Measurements from ENCODE around the gene UNC79. TPM values are rescaled to one million over a fixed set of nuclear protein-coding genes. Genes with fewer than 3 reads are reported as not detected.
"Not testable (repeated sequence)": the region's sequence is repeated elsewhere in the genome, so short reads cannot be mapped to it uniquely, and the experiment has no call there.

UNC79 gene
- total RNA-seq (0.05 TPM), polyA plus RNA-seq (0.11 TPM)
- long read RNA-seq, donor 1, result 0 reads
- long read RNA-seq, donor 2, result 0 reads
- long read RNA-seq, donor 3, result 0 reads
- long read RNA-seq, donor 4, result 0 reads
- long read RNA-seq, donor 5, result 0 reads
- long read RNA-seq, donor 6, result 0 reads
- long read RNA-seq, donor 7, result 0 reads
- long read RNA-seq, donor 8, result 0 reads
- long read RNA-seq, donor 9, result 0 reads
- long read RNA-seq, donor 10, result 0 reads

DNA sequence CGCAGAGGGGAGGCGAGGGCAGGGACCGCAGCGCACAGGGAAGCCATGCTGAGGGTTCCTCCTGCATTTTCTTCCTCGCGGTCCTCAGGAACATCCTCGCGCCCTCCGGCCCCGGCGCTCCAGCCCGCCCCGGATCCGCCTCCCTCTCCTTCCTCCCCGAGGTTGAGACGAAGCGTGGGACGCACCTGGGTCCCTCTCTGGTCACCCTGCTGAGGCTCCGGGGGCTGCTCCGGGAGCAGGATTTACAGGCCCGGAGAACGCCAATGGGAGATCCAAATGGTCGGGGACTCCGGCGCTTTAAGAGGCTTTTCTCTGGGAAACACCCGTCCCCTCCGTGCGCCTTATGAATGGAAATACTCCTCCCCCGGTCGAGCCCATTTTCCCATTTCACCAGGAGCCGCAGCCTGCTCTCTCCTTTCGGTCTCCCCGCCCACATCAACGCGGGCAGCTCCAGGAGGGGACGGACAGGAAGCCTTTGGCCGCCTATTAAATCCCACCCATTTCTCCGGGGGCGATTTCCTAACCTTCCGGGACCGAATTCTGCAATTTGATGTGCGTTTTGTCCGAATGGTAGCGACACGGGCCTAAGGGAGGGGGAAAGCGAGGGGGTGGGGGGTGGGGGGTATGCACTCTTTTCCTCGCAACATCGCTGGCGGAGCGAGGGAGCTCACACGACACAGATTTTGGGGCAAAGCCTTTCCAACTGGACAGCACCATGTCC lies at the start of gene UNC79:
UNC79 (plus strand) TSS at position 625 of the 721 bp plus-strand sequence; CDS start at position 716, 91 bp downstream.
- H3K27ac ChIP-seq (ENCODE audit: low read depth in 1 of 2, low read length in 1 of 2), result no peak within 1 kb of the TSS

GRCh38 chr14:93381644-93382043 lies 49.1 kb upstream of the UNC79 start:
- DNase-seq (ENCODE audit: low read depth in 6 of 9, low spot score in 9 of 9), result no peak
- Histone ChIP-seq H3K27ac (ENCODE audit: low read depth in 1 of 2, low read length in 1 of 2) (no peak overlapping the region), H3K4me3 (ENCODE audit: low read length in 2 of 2) (no peak overlapping the region), H3K27me3 (ENCODE audit: control insufficient read depth in 2 of 2, insufficient read depth in 1 of 2, low read length in 1 of 2) (no peaks in the 10 kb centered on the region), H3K4me1 (ENCODE audit: control insufficient read depth in 2 of 2, insufficient read depth in 2 of 2, low read length in 2 of 2) (no peaks in the 10 kb centered on the region), H3K9me3 (ENCODE audit: control insufficient read depth in 2 of 2, insufficient read depth in 1 of 2, low read length in 1 of 2) (no peaks in the 10 kb centered on the region), H3K36me3 (ENCODE audit: control insufficient read depth in 2 of 2, insufficient read depth in 2 of 2, low read length in 1 of 2) (no peaks in the 10 kb centered on the region)
- 76% methylated on average over 1 of the region's 1 CpG for WGBS

More for the DNA sequence above, at the start of gene UNC79:
- 6% methylated on average over 51 of the region's 51 CpGs for WGBS
- Histone ChIP-seq H3K27me3 (ENCODE audit: control insufficient read depth in 2 of 2, insufficient read depth in 1 of 2, low read length in 1 of 2) (peaks cover 23 to 32% of the 10 kb centered on the region in 2 donors), H3K4me1 (ENCODE audit: control insufficient read depth in 2 of 2, insufficient read depth in 2 of 2, low read length in 2 of 2) (no peaks in the 10 kb centered on the region), H3K4me3 (ENCODE audit: low read length in 2 of 2) (no peak within 1 kb of the TSS), H3K9me3 (ENCODE audit: control insufficient read depth in 2 of 2, insufficient read depth in 1 of 2, low read length in 1 of 2) (peaks cover 1 to 8% of the 10 kb centered on the region in 2 donors), H3K36me3 (ENCODE audit: control insufficient read depth in 2 of 2, insufficient read depth in 2 of 2, low read length in 1 of 2) (no peaks in the 10 kb centered on the region)
- DNase-seq (ENCODE audit: low read depth in 6 of 9, low spot score in 9 of 9), result no peak

DNA sequence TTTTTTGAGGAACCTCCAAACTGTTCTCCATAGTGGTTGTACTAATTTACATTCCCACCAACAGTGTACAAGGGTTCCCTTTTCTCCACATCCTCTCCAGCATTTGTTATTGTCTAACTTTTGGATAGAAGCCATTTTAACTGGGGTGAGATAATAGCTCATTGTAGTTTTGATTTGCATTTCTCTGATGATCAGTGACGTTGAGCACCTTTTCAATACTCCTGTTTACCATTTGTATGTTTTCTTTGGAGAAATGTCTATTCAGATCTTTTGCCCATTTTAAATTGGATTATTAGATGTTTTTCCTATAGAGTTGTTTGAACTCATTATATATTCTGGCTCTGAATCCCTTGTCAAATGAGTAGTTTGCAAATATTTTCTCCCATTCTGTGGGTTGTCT lies 46.5 kb upstream of the UNC79 start:
- H3K4me1 ChIP-seq (ENCODE audit: control insufficient read depth in 2 of 2, insufficient read depth in 2 of 2, low read length in 2 of 2); H3K27ac ChIP-seq (ENCODE audit: low read depth in 1 of 2, low read length in 1 of 2); DNase-seq (ENCODE audit: low read depth in 6 of 9, low spot score in 9 of 9); H3K4me3 ChIP-seq (ENCODE audit: low read length in 2 of 2); H3K36me3 ChIP-seq (ENCODE audit: control insufficient read depth in 2 of 2, insufficient read depth in 2 of 2, low read length in 1 of 2); H3K9me3 ChIP-seq (ENCODE audit: control insufficient read depth in 2 of 2, insufficient read depth in 1 of 2, low read length in 1 of 2); H3K27me3 ChIP-seq (ENCODE audit: control insufficient read depth in 2 of 2, insufficient read depth in 1 of 2, low read length in 1 of 2): not testable (repeated sequence)
- WGBS, result 94% methylated on average over 1 of the region's 1 CpG

GRCh38 chr14:93395231-93395630 lies 35.5 kb upstream of the UNC79 start:
- H3K9me3 ChIP-seq (ENCODE audit: control insufficient read depth in 2 of 2, insufficient read depth in 1 of 2, low read length in 1 of 2), result peaks cover 0 to 1% of the 10 kb centered on the region in 2 donors
- no peak overlapping the region for H3K4me3 ChIP-seq (ENCODE audit: low read length in 2 of 2)
- DNase-seq (ENCODE audit: low read depth in 6 of 9, low spot score in 9 of 9), result peak in 1 of 9 donors; percentile 10
- no peaks in the 10 kb centered on the region for H3K4me1 ChIP-seq (ENCODE audit: control insufficient read depth in 2 of 2, insufficient read depth in 2 of 2, low read length in 2 of 2)
- no peaks in the 10 kb centered on the region for H3K36me3 ChIP-seq (ENCODE audit: control insufficient read depth in 2 of 2, insufficient read depth in 2 of 2, low read length in 1 of 2)
- H3K27ac ChIP-seq (ENCODE audit: low read depth in 1 of 2, low read length in 1 of 2), result no peak overlapping the region
- H3K27me3 ChIP-seq (ENCODE audit: control insufficient read depth in 2 of 2, insufficient read depth in 1 of 2, low read length in 1 of 2), result no peaks in the 10 kb centered on the region

DNA sequence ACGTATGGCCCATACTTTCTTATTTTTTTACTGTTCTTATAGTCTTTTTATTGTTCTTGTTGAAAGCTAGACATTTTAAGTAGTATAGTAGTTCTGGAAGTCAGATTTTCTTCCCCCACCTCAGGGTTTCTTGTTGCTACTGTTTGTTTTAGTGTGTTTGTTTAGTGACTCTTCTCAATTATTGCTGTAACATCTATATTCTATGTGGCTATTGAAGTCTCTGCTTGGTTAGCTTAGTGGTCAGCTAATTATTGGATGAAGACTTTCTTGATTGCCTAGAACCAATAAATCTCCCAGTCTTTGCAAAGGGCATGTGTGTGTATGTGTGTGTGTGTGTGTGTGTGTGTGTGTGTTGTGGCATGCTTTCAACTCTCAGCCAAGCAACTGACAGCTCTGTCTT lies 34.3 kb upstream of the UNC79 start:
- Histone ChIP-seq H3K4me3 (ENCODE audit: low read length in 2 of 2) (no peak overlapping the region), H3K9me3 (ENCODE audit: control insufficient read depth in 2 of 2, insufficient read depth in 1 of 2, low read length in 1 of 2) (peaks cover 0 to 1% of the 10 kb centered on the region in 2 donors), H3K4me1 (ENCODE audit: control insufficient read depth in 2 of 2, insufficient read depth in 2 of 2, low read length in 2 of 2) (no peaks in the 10 kb centered on the region), H3K36me3 (ENCODE audit: control insufficient read depth in 2 of 2, insufficient read depth in 2 of 2, low read length in 1 of 2) (no peaks in the 10 kb centered on the region), H3K27me3 (ENCODE audit: control insufficient read depth in 2 of 2, insufficient read depth in 1 of 2, low read length in 1 of 2) (no peaks in the 10 kb centered on the region), H3K27ac (ENCODE audit: low read depth in 1 of 2, low read length in 1 of 2) (no peak overlapping the region)
- 100% methylated on average over 1 of the region's 1 CpG for WGBS
- no peak for DNase-seq (ENCODE audit: low read depth in 6 of 9, low spot score in 9 of 9)

GRCh38 chr14:93398491-93398890 lies 32.2 kb upstream of the UNC79 start:
- DNase-seq (ENCODE audit: low read depth in 6 of 9, low spot score in 9 of 9), result no peak
- Histone ChIP-seq H3K4me1 (ENCODE audit: control insufficient read depth in 2 of 2, insufficient read depth in 2 of 2, low read length in 2 of 2) (no peaks in the 10 kb centered on the region), H3K27ac (ENCODE audit: low read depth in 1 of 2, low read length in 1 of 2) (no peak overlapping the region), H3K4me3 (ENCODE audit: low read length in 2 of 2) (no peak overlapping the region), H3K27me3 (ENCODE audit: control insufficient read depth in 2 of 2, insufficient read depth in 1 of 2, low read length in 1 of 2) (no peaks in the 10 kb centered on the region), H3K36me3 (ENCODE audit: control insufficient read depth in 2 of 2, insufficient read depth in 2 of 2, low read length in 1 of 2) (no peaks in the 10 kb centered on the region), H3K9me3 (ENCODE audit: control insufficient read depth in 2 of 2, insufficient read depth in 1 of 2, low read length in 1 of 2) (peaks cover 0 to 1% of the 10 kb centered on the region in 2 donors)

GRCh38 chr14:93402951-93403350 lies 27.8 kb upstream of the UNC79 start:
- WGBS, result 49% methylated on average over 3 of the region's 3 CpGs
- Histone ChIP-seq H3K36me3 (ENCODE audit: control insufficient read depth in 2 of 2, insufficient read depth in 2 of 2, low read length in 1 of 2) (no peaks in the 10 kb centered on the region), H3K4me1 (ENCODE audit: control insufficient read depth in 2 of 2, insufficient read depth in 2 of 2, low read length in 2 of 2) (no peaks in the 10 kb centered on the region), H3K9me3 (ENCODE audit: control insufficient read depth in 2 of 2, insufficient read depth in 1 of 2, low read length in 1 of 2) (no peaks in the 10 kb centered on the region), H3K27ac (ENCODE audit: low read depth in 1 of 2, low read length in 1 of 2) (no peak overlapping the region), H3K4me3 (ENCODE audit: low read length in 2 of 2) (no peak overlapping the region), H3K27me3 (ENCODE audit: control insufficient read depth in 2 of 2, insufficient read depth in 1 of 2, low read length in 1 of 2) (no peaks in the 10 kb centered on the region)
- no peak for DNase-seq (ENCODE audit: low read depth in 6 of 9, low spot score in 9 of 9)

- Histone ChIP-seq H3K9me3 (ENCODE audit: control insufficient read depth in 2 of 2, insufficient read depth in 1 of 2, low read length in 1 of 2) (peaks cover 0 to 4% of the 10 kb centered on the region in 2 donors), H3K36me3 (ENCODE audit: control insufficient read depth in 2 of 2, insufficient read depth in 2 of 2, low read length in 1 of 2) (no peaks in the 10 kb centered on the region), H3K27ac (ENCODE audit: low read depth in 1 of 2, low read length in 1 of 2) (no peak overlapping the region), H3K27me3 (ENCODE audit: control insufficient read depth in 2 of 2, insufficient read depth in 1 of 2, low read length in 1 of 2) (no peaks in the 10 kb centered on the region), H3K4me1 (ENCODE audit: control insufficient read depth in 2 of 2, insufficient read depth in 2 of 2, low read length in 2 of 2) (no peaks in the 10 kb centered on the region), H3K4me3 (ENCODE audit: low read length in 2 of 2) (no peak overlapping the region)
- WGBS, result 86% methylated on average over 2 of the region's 2 CpGs
- no peak for DNase-seq (ENCODE audit: low read depth in 6 of 9, low spot score in 9 of 9)
These were observed 20.7 kb upstream of the UNC79 start for GRCh38 chr14:93410021-93410420.

DNA sequence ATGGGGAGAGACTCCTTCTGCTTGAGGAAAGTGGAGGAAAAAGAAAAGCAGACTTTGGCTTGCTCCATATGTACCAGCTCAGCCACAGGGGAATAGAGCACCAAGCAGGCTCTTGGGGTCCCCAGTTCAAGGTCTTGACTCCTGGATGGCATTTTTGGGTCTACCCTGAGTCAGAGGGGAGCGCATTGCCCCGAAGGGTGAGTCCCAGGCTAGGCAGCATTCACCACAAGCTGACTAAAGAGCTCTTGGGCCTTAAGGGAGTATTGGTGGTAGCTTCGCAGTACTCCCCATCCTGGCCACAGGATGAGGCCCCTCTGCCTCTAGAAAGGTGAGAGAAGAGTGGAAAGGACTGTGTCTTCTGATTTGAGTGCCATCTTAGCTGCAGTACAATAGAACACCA lies 19.8 kb upstream of the UNC79 start:
- Histone ChIP-seq H3K9me3 (ENCODE audit: control insufficient read depth in 2 of 2, insufficient read depth in 1 of 2, low read length in 1 of 2) (peaks cover 0 to 4% of the 10 kb centered on the region in 2 donors), H3K27ac (ENCODE audit: low read depth in 1 of 2, low read length in 1 of 2) (no peak overlapping the region), H3K4me1 (ENCODE audit: control insufficient read depth in 2 of 2, insufficient read depth in 2 of 2, low read length in 2 of 2) (no peaks in the 10 kb centered on the region), H3K27me3 (ENCODE audit: control insufficient read depth in 2 of 2, insufficient read depth in 1 of 2, low read length in 1 of 2) (no peaks in the 10 kb centered on the region), H3K36me3 (ENCODE audit: control insufficient read depth in 2 of 2, insufficient read depth in 2 of 2, low read length in 1 of 2) (no peaks in the 10 kb centered on the region), H3K4me3 (ENCODE audit: low read length in 2 of 2) (no peak overlapping the region)
- WGBS, result 90% methylated on average over 3 of the region's 3 CpGs
- DNase-seq (ENCODE audit: low read depth in 6 of 9, low spot score in 9 of 9), result no peak

Data from thymus (tissue), 14 donors.